IPS DF 6.9 (cell line): ENCODE data around the gene ITGAE.

Source experiments
- DNase-seq: peaks from one replicate; pipeline ENCODE4 v3.0.0-alpha.2; 2013; ENCODE audit warnings: low read depth, low spot score
- H3K27ac ChIP-seq: one replicate; pipeline ENCODE4 v1.5.1; 2013; ENCODE audit warnings: low read length, control low read depth
- H3K27me3 ChIP-seq: 2 replicates; pipeline ENCODE4 v1.6.1; 2013; ENCODE audit warnings: mild to moderate bottlenecking, low read length; ENCODE audit not compliant: control insufficient read depth, insufficient read depth
- H3K36me3 ChIP-seq: 2 replicates; pipeline ENCODE4 v1.6.1; 2013; ENCODE audit warnings: low read length; ENCODE audit not compliant: control insufficient read depth, insufficient read depth
- H3K4me1 ChIP-seq: 2 replicates; pipeline ENCODE4 v1.6.1; 2013; ENCODE audit warnings: low read length; ENCODE audit not compliant: control insufficient read depth, insufficient read depth
- H3K4me3 ChIP-seq: 2 replicates; pipeline ENCODE4 v1.5.1; 2013; ENCODE audit warnings: mild to moderate bottlenecking, low read length
- H3K9me3 ChIP-seq: 2 replicates; pipeline ENCODE4 v1.6.1; 2013; ENCODE audit warnings: low read length, inconsistent platforms; ENCODE audit not compliant: control insufficient read depth, insufficient read depth
- WGBS: extraction: QIAGEN DNeasy Blood & Tissue Kit; methylation state at CpG from one replicate; pipeline ENCODE4 v1.1.7; 2013; ENCODE audit warnings: mixed read lengths, missing lambda C conversion rate; ENCODE audit not compliant: insufficient read length, insufficient coverage; 5-methylcytosine and 5-hydroxymethylcytosine counted together

ITGAE gene

GRCh38 chr17:3817851-3818605 lies 17.0 kb upstream of the ITGAE start:
- no peaks in the 10 kb centered on the region for H3K4me1 ChIP-seq
- peaks cover 17% of the 10 kb centered on the region for H3K36me3 ChIP-seq
- H3K4me3 ChIP-seq = no peak overlapping the region
- DNase-seq = no peak
- whole genome bisulfite sequencing = no CpG with 5 or more reads among the region's 12 CpGs
- H3K9me3 ChIP-seq = no peaks in the 10 kb centered on the region
- no peaks in the 10 kb centered on the region for H3K27me3 ChIP-seq
- no peak overlapping the region for H3K27ac ChIP-seq

DNA sequence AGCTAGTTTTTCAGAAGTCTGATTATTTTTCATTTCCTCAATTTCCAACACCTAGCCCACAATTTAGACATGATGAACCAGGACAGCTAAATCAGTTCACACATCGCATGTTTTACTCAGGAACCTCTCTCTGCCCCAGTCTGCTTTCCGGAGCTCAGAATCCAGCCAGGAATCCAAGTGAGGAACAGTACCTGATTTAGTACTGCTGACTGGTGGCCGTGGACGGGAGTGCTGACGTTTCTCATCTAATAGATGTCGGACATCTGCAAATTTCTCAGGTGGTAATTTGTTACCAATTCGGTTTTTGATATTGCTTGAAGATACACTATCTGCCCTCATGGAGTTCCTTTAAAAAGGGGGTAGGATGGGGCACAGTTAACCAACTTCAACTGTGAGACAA lies 14.9 kb upstream of the ITGAE start:
- no peaks in the 10 kb centered on the region for H3K27me3 ChIP-seq
- no peaks in the 10 kb centered on the region for H3K9me3 ChIP-seq
- H3K4me1 ChIP-seq = no peaks in the 10 kb centered on the region
- no peak for DNase-seq
- H3K4me3 ChIP-seq = no peak overlapping the region
- H3K27ac ChIP-seq = no peak overlapping the region
- WGBS = no CpG with 5 or more reads among the region's 7 CpGs
- peaks cover 26% of the 10 kb centered on the region for H3K36me3 ChIP-seq

- Histone ChIP-seq H3K4me3 (no peak overlapping the region), H3K36me3 (peaks cover 30% of the 10 kb centered on the region), H3K27me3 (no peaks in the 10 kb centered on the region), H3K9me3 (no peaks in the 10 kb centered on the region), H3K4me1 (no peaks in the 10 kb centered on the region), H3K27ac (no peak overlapping the region)
- no peak for DNase-seq
- no CpG with 5 or more reads among the region's 6 CpGs for WGBS
Measured at GRCh38 chr17:3815122-3815521, 14.1 kb upstream of the ITGAE start.

DNA sequence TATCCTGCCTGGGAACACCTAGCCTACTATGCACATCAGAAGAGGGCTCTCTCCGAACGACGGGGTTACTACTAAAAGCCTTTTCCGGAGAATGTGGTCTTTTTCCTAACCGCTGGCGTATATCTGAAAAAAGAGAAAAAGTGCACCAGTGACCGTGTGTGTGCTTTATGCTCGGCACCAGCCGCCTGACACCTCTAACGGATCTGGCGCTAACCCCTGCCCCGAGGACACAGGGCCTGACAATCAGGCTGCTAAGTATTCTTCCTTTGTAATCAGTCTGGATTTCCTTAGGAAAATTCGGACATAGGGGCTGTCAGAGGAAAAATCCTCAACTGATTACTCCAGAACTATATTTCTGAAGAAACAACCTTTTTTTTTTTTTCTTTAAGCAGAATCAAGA lies 13.4 kb upstream of the ITGAE start:
- DNase-seq = no peak
- no CpG with 5 or more reads among the region's 13 CpGs for WGBS
- Histone ChIP-seq H3K4me1 (no peaks in the 10 kb centered on the region), H3K27me3 (no peaks in the 10 kb centered on the region), H3K36me3 (peaks cover 29% of the 10 kb centered on the region), H3K4me3 (no peak overlapping the region), H3K9me3 (no peaks in the 10 kb centered on the region), H3K27ac (no peak overlapping the region)

- H3K4me1 ChIP-seq = no peaks in the 10 kb centered on the region
- peaks cover 25% of the 10 kb centered on the region for H3K36me3 ChIP-seq
Measured at GRCh38 chr17:3813171-3813570, 12.2 kb upstream of the ITGAE start.

GRCh38 chr17:3812771-3813170 lies 11.8 kb upstream of the ITGAE start:
- whole genome bisulfite sequencing = no CpG with 5 or more reads among the region's 12 CpGs
- no peak overlapping the region for H3K27ac ChIP-seq

More at GRCh38 chr17:3813171-3813570, 12.2 kb upstream of the ITGAE start:
- Histone ChIP-seq H3K27ac (no peak overlapping the region), H3K4me3 (no peak overlapping the region), H3K27me3 (no peaks in the 10 kb centered on the region), H3K9me3 (no peaks in the 10 kb centered on the region)
- WGBS = no CpG with 5 or more reads among the region's 15 CpGs
- DNase-seq = no peak

GRCh38 chr17:3812284-3812683 lies 11.3 kb upstream of the ITGAE start:
- Histone ChIP-seq H3K36me3 (peaks cover 24% of the 10 kb centered on the region), H3K27ac (no peak overlapping the region), H3K4me1 (no peaks in the 10 kb centered on the region), H3K9me3 (no peaks in the 10 kb centered on the region), H3K27me3 (no peaks in the 10 kb centered on the region), H3K4me3 (no peak overlapping the region)
- no peak for DNase-seq
- no CpG with 5 or more reads among the region's 10 CpGs for whole genome bisulfite sequencing

More at GRCh38 chr17:3812771-3813170, 11.8 kb upstream of the ITGAE start:
- peaks cover 24% of the 10 kb centered on the region for H3K36me3 ChIP-seq
- no peaks in the 10 kb centered on the region for H3K27me3 ChIP-seq
- no peaks in the 10 kb centered on the region for H3K4me1 ChIP-seq
- no peak for DNase-seq
- H3K4me3 ChIP-seq = no peak overlapping the region
- no peaks in the 10 kb centered on the region for H3K9me3 ChIP-seq

- no peak overlapping the region for H3K4me3 ChIP-seq
- DNase-seq = no peak
- peaks cover 18% of the 10 kb centered on the region for H3K36me3 ChIP-seq
- H3K27ac ChIP-seq = no peak overlapping the region
- WGBS = no CpG with 5 or more reads among the region's 4 CpGs
- H3K4me1 ChIP-seq = no peaks in the 10 kb centered on the region
- no peaks in the 10 kb centered on the region for H3K27me3 ChIP-seq
- H3K9me3 ChIP-seq = no peaks in the 10 kb centered on the region
Measured at GRCh38 chr17:3810019-3810418, 9.0 kb upstream of the ITGAE start.

DNA sequence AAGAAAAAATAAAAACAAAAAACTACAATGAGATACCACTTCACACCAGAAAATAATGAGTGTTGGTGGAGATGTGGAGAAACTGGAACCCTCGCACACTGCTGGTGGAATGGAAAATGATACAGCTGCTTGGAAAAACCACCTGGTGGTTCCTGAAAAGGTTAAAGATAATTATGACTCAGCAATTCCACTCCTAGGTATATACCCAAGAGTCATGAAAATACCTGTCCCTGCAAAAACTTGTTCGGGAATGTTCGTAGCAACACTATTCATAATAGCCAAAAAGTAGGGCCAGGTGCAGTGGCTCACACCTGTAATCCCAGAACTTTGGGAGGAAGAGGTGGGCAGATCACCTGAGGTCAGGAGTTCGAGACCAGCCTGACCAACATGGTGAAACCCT lies 8.1 kb upstream of the ITGAE start:
- no CpG with 5 or more reads among the region's 4 CpGs for WGBS
- no peaks in the 10 kb centered on the region for H3K4me1 ChIP-seq
- H3K4me3 ChIP-seq = no peak overlapping the region
- no peaks in the 10 kb centered on the region for H3K27me3 ChIP-seq
- no peaks in the 10 kb centered on the region for H3K9me3 ChIP-seq
- H3K36me3 ChIP-seq = peaks cover 18% of the 10 kb centered on the region
- no peak overlapping the region for H3K27ac ChIP-seq
- DNase-seq = no peak

- Histone ChIP-seq H3K27me3 (no peaks in the 10 kb centered on the region), H3K4me3 (no peak overlapping the region), H3K9me3 (no peaks in the 10 kb centered on the region), H3K36me3 (peaks cover 18% of the 10 kb centered on the region), H3K27ac (no peak overlapping the region), H3K4me1 (no peaks in the 10 kb centered on the region)
- no CpG with 5 or more reads among the region's 7 CpGs for WGBS
- DNase-seq = no peak
Measured at GRCh38 chr17:3808701-3809100, 7.7 kb upstream of the ITGAE start.

- no peaks in the 10 kb centered on the region for H3K9me3 ChIP-seq
- no CpG with 5 or more reads among the region's 5 CpGs for WGBS
- H3K4me1 ChIP-seq = no peaks in the 10 kb centered on the region
- H3K27ac ChIP-seq = no peak overlapping the region
- H3K4me3 ChIP-seq = no peak overlapping the region
- H3K36me3 ChIP-seq = 0 out of 2 replicates have a peak, but pooled peaks cover 3% of the 10 kb centered on the region
- no peaks in the 10 kb centered on the region for H3K27me3 ChIP-seq
- DNase-seq = no peak
Measured at GRCh38 chr17:3805581-3805980, 4.6 kb upstream of the ITGAE start.
